RWPE1 (cell line): ENCODE data around the gene ACOX3.

Experiments used
- CTCF ChIA-PET: fragments of 350-600 bp; sonication (Branson Sonifier 250); formaldehyde crosslinking; extraction: SDS; loops from one replicate; lab custom pipeline; 2021; lab: Yijun Ruan, JAX
- POLR2A ChIA-PET: fragments of 400-600 bp; formaldehyde crosslinking; extraction: SDS; loops from one replicate; lab custom pipeline; 2020; ENCODE audit warnings: antibody characterized with exemption; ENCODE audit not compliant: low non-redundant PET; lab: Yijun Ruan, JAX
- DNase-seq: peaks from one replicate; pipeline ENCODE4 v3.0.0; 2012; ENCODE audit warnings: low spot score
- H3K27ac ChIP-seq: fragments of 450-650 bp; 2 replicates; pipeline ENCODE4 v1.5.1; 2017
- TF ChIP-seq, protein P1 (sequence below): fragments of 450-650 bp; conservative IDR thresholded peaks from 2 replicates; pipeline ENCODE4 v1.5.1; 2017; ENCODE audit warnings: low read depth, mild to moderate bottlenecking

Gene ACOX3

DNA sequence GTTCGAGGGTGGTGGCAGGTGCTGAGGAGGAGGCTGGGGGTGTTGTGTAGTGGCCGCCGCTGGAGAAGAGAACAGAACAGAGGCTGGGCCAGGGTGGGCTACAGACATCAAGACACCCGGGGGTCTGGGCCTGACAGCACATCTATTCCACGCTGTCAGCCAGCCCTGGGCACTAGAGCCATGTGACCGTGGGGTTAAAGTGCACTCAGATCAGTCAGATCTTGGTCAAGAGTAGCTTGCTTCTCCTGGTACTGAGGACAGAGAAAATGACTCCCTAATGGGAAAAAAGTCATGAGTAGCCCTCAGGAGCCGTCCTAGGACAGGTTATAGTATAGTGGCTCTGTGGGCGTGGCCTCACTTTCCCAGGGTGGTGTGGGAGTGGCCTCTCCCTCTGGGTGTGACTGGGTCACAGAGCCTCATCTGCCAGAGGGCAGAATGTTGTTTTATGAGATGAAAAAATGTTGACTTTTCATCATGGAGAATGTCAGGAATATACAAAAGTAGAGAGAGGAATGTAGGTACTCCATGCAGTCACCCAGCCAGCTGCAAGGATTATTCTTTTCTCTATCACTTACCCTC lies 19.4 kb upstream of the ACOX3 start:
- DNase-seq, result no peak
- H3K27ac ChIP-seq, result no peak overlapping the region
- ChIA-PET POLR2A (no interaction called here), CTCF (no interaction called here)
- TF ChIP-seq, protein P1, sequence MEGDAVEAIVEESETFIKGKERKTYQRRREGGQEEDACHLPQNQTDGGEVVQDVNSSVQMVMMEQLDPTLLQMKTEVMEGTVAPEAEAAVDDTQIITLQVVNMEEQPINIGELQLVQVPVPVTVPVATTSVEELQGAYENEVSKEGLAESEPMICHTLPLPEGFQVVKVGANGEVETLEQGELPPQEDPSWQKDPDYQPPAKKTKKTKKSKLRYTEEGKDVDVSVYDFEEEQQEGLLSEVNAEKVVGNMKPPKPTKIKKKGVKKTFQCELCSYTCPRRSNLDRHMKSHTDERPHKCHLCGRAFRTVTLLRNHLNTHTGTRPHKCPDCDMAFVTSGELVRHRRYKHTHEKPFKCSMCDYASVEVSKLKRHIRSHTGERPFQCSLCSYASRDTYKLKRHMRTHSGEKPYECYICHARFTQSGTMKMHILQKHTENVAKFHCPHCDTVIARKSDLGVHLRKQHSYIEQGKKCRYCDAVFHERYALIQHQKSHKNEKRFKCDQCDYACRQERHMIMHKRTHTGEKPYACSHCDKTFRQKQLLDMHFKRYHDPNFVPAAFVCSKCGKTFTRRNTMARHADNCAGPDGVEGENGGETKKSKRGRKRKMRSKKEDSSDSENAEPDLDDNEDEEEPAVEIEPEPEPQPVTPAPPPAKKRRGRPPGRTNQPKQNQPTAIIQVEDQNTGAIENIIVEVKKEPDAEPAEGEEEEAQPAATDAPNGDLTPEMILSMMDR, result no peak

DNA sequence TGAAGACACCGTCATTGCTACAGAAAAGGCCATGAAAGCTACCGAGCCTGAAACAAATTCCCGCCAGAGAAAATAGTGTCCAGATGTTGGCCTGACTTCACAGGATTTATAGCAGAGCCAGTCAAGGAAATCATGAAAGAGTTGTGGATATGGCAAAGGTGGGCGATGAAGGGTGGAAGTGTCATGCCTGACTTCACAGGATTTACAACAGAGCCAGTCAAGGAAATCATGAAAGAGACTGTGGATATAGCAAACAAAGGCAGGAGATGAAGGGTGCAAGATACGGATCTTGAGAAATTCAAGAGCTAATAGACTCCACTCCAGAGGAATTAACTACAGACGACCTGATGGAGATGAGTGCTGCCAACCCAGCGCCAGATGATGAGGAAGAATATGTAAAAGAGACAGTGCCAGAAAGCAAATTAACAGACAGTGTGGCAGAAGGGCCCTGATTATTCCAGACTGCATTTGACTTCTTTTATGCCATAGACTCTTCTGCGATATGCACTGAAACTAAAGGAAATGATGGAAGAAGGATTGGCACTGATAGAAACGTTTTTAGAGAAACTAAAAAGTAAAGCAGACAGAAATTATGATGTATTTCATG lies 17.2 kb upstream of the ACOX3 start:
- DNase-seq, result no peak
- ChIA-PET POLR2A (no interaction called here), CTCF (no interaction called here)
- TF ChIP-seq, protein P1, result no peak
- H3K27ac ChIP-seq, result no peak overlapping the region

DNA sequence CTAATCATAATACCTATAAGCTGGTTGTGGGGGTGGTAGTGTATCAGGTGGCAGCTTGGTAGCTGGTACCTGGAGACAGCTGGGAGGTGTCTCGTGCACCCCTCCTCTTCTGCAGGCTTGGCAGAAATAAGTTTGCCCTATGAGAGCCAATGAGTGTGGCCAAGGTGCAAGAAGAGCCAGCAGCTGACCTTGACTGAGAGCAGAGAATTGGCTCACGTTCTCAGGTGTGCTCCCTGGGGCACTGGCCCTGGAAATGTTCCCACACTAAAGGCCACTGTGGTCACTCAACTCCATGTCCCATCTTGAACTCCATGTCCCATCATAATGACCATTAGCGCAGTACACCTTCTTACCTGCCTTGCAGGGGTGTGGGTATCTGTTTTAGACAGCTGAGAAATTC lies 13.4 kb upstream of the ACOX3 start:
- ChIA-PET CTCF (interaction anchor here (1.1 kb wide), 1 partner anchor 15 kb away, joined by 3 read pairs; no protein-coding TSS in a partner anchor), POLR2A (no interaction called here)
- no peak for DNase-seq
- TF ChIP-seq, protein P1, result no peak
- H3K27ac ChIP-seq, result no peak overlapping the region

DNA sequence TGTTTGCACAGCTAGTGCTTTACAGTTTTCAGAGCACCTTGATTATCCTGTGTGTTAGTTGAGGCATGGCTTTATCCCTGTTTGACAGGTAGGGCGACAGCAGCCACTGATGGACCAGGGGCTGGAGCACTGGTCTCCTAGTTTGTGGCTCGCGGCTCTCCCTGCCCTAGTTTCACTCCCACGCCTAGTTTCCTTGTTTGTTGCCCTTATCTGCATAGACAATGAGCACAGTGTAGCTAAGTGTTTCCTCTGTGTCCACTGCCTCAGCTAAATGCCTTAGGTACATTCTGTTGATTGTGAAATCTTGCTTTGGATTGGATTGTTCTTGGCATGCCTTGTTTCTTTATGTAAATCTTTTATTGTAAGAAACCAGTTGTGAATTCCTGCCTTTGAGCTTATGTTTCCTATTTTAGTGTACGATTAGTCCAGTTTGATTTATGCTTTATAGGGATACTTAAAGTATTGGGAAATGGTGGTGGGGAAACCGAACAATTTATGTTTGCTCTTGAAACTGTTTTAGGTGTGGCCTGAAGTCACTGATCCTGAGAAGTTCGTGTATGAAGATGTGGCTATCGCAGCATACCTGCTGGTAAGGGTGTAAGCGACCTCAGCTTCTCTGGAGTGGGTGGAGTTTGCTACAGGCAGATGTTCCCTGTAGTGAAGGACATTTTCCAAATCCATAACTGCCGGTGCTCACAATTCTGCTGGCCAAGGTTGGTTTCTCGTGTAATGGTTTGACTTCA lies 11.1 kb upstream of the ACOX3 start:
- ChIA-PET POLR2A (no interaction called here), CTCF (no interaction called here)
- DNase-seq, result no peak
- TF ChIP-seq, protein P1, result no peak
- no peak overlapping the region for H3K27ac ChIP-seq

DNA sequence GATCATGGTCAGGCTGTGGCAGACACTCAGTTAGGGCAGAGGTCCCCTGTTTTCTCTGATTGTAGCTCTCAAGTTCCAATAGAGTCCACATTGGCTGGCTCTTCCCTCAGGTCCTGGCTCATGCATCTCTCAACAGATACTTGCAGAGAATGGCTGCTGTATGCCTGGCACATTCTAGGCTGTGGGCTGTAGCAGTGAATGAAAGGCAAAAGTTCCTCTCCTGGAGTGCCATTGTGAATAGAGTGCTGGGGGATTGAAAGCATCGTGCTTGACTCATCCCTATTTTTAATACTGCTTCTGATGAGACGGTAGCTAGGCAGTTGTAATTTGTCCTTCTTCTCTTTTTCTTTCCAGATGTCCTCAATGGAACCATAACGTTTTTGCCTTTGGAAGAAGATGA lies 5.6 kb upstream of the ACOX3 start:
- no peak overlapping the region for H3K27ac ChIP-seq
- ChIA-PET POLR2A (no interaction called here), CTCF (no interaction called here)
- TF ChIP-seq, protein P1, result no peak
- no peak for DNase-seq

DNA sequence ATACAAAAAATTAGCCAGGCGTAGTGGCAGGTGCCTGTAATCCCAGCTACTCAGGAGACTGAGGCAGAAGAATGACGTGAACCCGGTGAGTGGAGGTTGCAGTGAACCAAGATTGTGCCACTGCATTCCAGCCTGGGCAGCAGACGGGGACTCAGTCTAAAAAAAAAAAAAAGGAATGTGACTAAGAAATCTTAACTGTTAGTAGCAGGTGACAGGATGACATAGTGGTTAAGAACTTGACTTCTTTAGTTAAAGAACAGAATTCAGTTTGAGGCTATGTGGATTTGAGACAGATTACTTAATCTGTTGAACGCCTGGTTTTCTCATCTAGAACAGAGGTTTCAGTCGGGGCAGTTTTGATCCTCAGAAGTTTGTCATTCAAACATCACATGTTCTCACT lies 3.3 kb upstream of the ACOX3 start:
- no peak overlapping the region for H3K27ac ChIP-seq
- ChIA-PET POLR2A (no interaction called here), CTCF (interaction anchor here (0.5 kb wide), 2 partner anchors 171 to 495 kb away, joined by 4 to 5 read pairs; no protein-coding TSS in a partner anchor)
- TF ChIP-seq, protein P1, result no peak
- no peak for DNase-seq
